SU-DHL-6 (cell line): ENCODE results near the gene DPYSL4.

Experiments
- H2AFZ ChIP-seq: fragments of 200-600 bp; sonication (generic); 2 replicates; pipeline ENCODE4 v1.6.1; 2014; ENCODE audit warnings: low read depth, mild to moderate bottlenecking, moderate library complexity, mixed read lengths, antibody characterized with exemption, low read length; ENCODE audit not compliant: severe bottlenecking
- H3F3A ChIP-seq: fragments of 200-600 bp; shearing (Covaris generic); 2 replicates; pipeline ENCODE4 v1.6.0; 2016; ENCODE audit warnings: antibody characterized with exemption, mild to moderate bottlenecking; ENCODE audit not compliant: insufficient read depth
- H3K27ac ChIP-seq: fragments of 200-600 bp; sonication (generic); 2 replicates; pipeline ENCODE4 v1.5.1; 2016; ENCODE audit warnings: low read depth, mild to moderate bottlenecking, low read length, moderate library complexity, mixed read lengths
- H3K27me3 ChIP-seq: fragments of 200-600 bp; sonication (generic), shearing (Covaris generic); 2 replicates; pipeline ENCODE4 v1.6.0; 2014; ENCODE audit warnings: mild to moderate bottlenecking, low read length
- H3K36me3 ChIP-seq: fragments of 200-600 bp; sonication (generic); 2 replicates; pipeline ENCODE4 v1.6.1; 2014; ENCODE audit warnings: mild to moderate bottlenecking, low read length, mixed read lengths
- H3K4me2 ChIP-seq: fragments of 300-600, 200-600 bp; shearing (Covaris generic), sonication (generic); 2 replicates; pipeline ENCODE4 v1.6.0; 2014; ENCODE audit warnings: low read length, low read depth, mild to moderate bottlenecking; ENCODE audit not compliant: poor library complexity, severe bottlenecking
- H3K4me3 ChIP-seq: fragments of 200-600 bp; sonication (generic); 2 replicates; pipeline ENCODE4 v1.5.1; 2014; ENCODE audit warnings: antibody characterized with exemption, low read length, mild to moderate bottlenecking, mixed read lengths; ENCODE audit not compliant: insufficient read depth, poor library complexity, severe bottlenecking
- H3K79me2 ChIP-seq: fragments of 200-600 bp; sonication (generic); 2 replicates; pipeline ENCODE4 v1.6.1; 2014; ENCODE audit warnings: mild to moderate bottlenecking, low read length, moderate library complexity; ENCODE audit not compliant: insufficient read depth
- H3K9ac ChIP-seq: fragments of 200-600 bp; sonication (generic); 2 replicates; pipeline ENCODE4 v1.7.0; 2014; ENCODE audit warnings: mild to moderate bottlenecking, low read length
- H3K9me2 ChIP-seq: fragments of 200-600 bp; sonication (generic); replicated peaks from 2 replicates; pipeline ENCODE4 v1.6.1; 2014; ENCODE audit warnings: low read length; ENCODE audit not compliant: insufficient read depth
- H3K9me3 ChIP-seq: fragments of 200-600 bp; sonication (generic); 2 replicates; pipeline ENCODE4 v1.6.1; 2014; ENCODE audit warnings: low read length, mixed read lengths; ENCODE audit not compliant: insufficient read depth
- H4K20me1 ChIP-seq: fragments of 200-600 bp; sonication (generic); 2 replicates; pipeline ENCODE4 v1.6.1; 2014; ENCODE audit warnings: low read depth, mild to moderate bottlenecking, antibody characterized with exemption, low read length, moderate library complexity, mixed read lengths
- CTCF ChIP-seq: fragments of 200-600 bp; sonication (generic); IDR thresholded peaks from one replicate; pipeline ENCODE4 v1.5.1; 2017; ENCODE audit warnings: antibody characterized with exemption, mild to moderate bottlenecking, low read length, moderate library complexity; ENCODE audit not compliant: insufficient read depth, poor library complexity, severe bottlenecking
- EZH2phosphoT487 ChIP-seq: fragments of 200-600 bp; sonication (generic), shearing (Covaris generic); conservative IDR thresholded peaks from 2 replicates; pipeline ENCODE4 v1.6.1; 2018; ENCODE audit warnings: mild to moderate bottlenecking, antibody characterized with exemption, low read length, moderate library complexity, mixed read lengths

The DPYSL4 gene

GRCh38 chr10:132251928-132252327 is 65.2 kb downstream of the DPYSL4 start:
- Histone ChIP-seq H3K4me3 (no peak overlapping the region), H4K20me1 (no peaks in the 10 kb centered on the region), H3K36me3 (no peaks in the 10 kb centered on the region), H3K27me3 (no peaks in the 10 kb centered on the region), H3K27ac (no peak overlapping the region), H3K9me2 (no peaks in the 10 kb centered on the region), H2AFZ (no peak overlapping the region), H3K9ac (no peak overlapping the region), H3K9me3 (no peaks in the 10 kb centered on the region), H3K4me2 (no peak overlapping the region), H3K79me2 (no peaks in the 10 kb centered on the region), H3F3A (no peaks in the 10 kb centered on the region)
- TF ChIP-seq CTCF (no peak), EZH2phosphoT487 (no peak)

- Histone ChIP-seq H3K9me2 (no peaks in the 10 kb centered on the region), H3K27ac (no peak overlapping the region), H3K36me3 (no peaks in the 10 kb centered on the region), H3K27me3 (no peaks in the 10 kb centered on the region), H3K79me2 (no peaks in the 10 kb centered on the region), H3K4me2 (no peak overlapping the region), H3K9ac (no peak overlapping the region), H3F3A (no peaks in the 10 kb centered on the region), H2AFZ (no peak overlapping the region), H4K20me1 (no peaks in the 10 kb centered on the region), H3K9me3 (no peaks in the 10 kb centered on the region), H3K4me3 (no peak overlapping the region)
- TF ChIP-seq CTCF (no peak), EZH2phosphoT487 (no peak)
Measured at GRCh38 chr10:132252412-132252811, 65.7 kb downstream of the DPYSL4 start.

- Histone ChIP-seq H3K9ac (no peak overlapping the region), H4K20me1 (no peaks in the 10 kb centered on the region), H3K4me2 (no peak overlapping the region), H3K4me3 (no peak overlapping the region), H3K9me3 (no peaks in the 10 kb centered on the region), H3K27me3 (no peaks in the 10 kb centered on the region), H3K27ac (no peak overlapping the region), H3K36me3 (no peaks in the 10 kb centered on the region), H3F3A (no peaks in the 10 kb centered on the region), H3K79me2 (no peaks in the 10 kb centered on the region), H2AFZ (no peak overlapping the region), H3K9me2 (no peaks in the 10 kb centered on the region)
- TF ChIP-seq CTCF (no peak), EZH2phosphoT487 (no peak)
Measured at GRCh38 chr10:132253092-132253687, 66.4 kb downstream of the DPYSL4 start.

- Histone ChIP-seq H4K20me1 (no peaks in the 10 kb centered on the region), H3K9me2 (no peaks in the 10 kb centered on the region), H3K27ac (no peak overlapping the region), H3F3A (no peaks in the 10 kb centered on the region), H3K9me3 (no peaks in the 10 kb centered on the region), H3K36me3 (no peaks in the 10 kb centered on the region), H3K27me3 (no peaks in the 10 kb centered on the region), H2AFZ (no peak overlapping the region), H3K4me3 (no peak overlapping the region), H3K79me2 (no peaks in the 10 kb centered on the region), H3K4me2 (no peak overlapping the region), H3K9ac (no peak overlapping the region)
- TF ChIP-seq EZH2phosphoT487 (no peak), CTCF (no peak)
Measured at GRCh38 chr10:132254841-132255240, 68.1 kb downstream of the DPYSL4 start.
